Right atrium auricular region (tissue), 2 donors: Measurements from ENCODE around the gene MEIS3. TPM values are rescaled to one million over a fixed set of nuclear protein-coding genes. Genes with fewer than 3 reads are reported as not detected.

ENCODE experiments used
- DNase-seq: peaks from one replicate; pipeline ENCODE4 v3.0.0-alpha.2; 2019; ENCODE audit warnings: low spot score
- H3K27ac ChIP-seq, 2 donors: fragments of 200-600 bp; sonication (generic); 1 replicate in 1 of 2; 2 replicates in 1 of 2; pipeline ENCODE4 v1.5.1; 2016 to 2019
- H3K27me3 ChIP-seq, 2 donors: fragments of 200-600 bp; sonication (generic); one replicate each; pipeline versions ENCODE4 v1.5.1 to v1.6.0; 2017 to 2019
- H3K36me3 ChIP-seq: fragments of 200-600 bp; sonication (generic); one replicate; pipeline ENCODE4 v1.5.1; 2016
- H3K4me1 ChIP-seq, 2 donors: fragments of 200-600 bp; sonication (generic); one replicate each; pipeline versions ENCODE4 v1.5.1 to v1.6.0; 2017 to 2019
- H3K4me3 ChIP-seq, 2 donors: fragments of 200-600 bp; sonication (generic); 1 replicate in 1 of 2; 2 replicates in 1 of 2; pipeline ENCODE4 v1.5.1; 2017 to 2019; ENCODE audit warnings: mild to moderate bottlenecking in 1 of 2, moderate library complexity in 1 of 2
- H3K9me3 ChIP-seq, 2 donors: fragments of 200-600 bp; sonication (generic); one replicate each; pipeline ENCODE4 v1.5.1; 2019
- total RNA-seq, 2 donors: library from RNA; depleted of rRNA; stranded (reverse); fragments of >200 nt; gene quantifications; one replicate each; pipeline ENCODE4 v1.1.0, GENCODE V29; 2016
- TF ChIP-seq, protein P1 (sequence below), 2 donors: fragments of 200-600 bp; sonication (generic); IDR thresholded peaks; one replicate each; pipeline ENCODE4 v1.5.1; 2019; ENCODE audit warnings: antibody characterized with exemption in 2 of 2

Gene MEIS3
- 1 to 10 TPM; 6.3 to 9.2 TPM for total RNA-seq

DNA sequence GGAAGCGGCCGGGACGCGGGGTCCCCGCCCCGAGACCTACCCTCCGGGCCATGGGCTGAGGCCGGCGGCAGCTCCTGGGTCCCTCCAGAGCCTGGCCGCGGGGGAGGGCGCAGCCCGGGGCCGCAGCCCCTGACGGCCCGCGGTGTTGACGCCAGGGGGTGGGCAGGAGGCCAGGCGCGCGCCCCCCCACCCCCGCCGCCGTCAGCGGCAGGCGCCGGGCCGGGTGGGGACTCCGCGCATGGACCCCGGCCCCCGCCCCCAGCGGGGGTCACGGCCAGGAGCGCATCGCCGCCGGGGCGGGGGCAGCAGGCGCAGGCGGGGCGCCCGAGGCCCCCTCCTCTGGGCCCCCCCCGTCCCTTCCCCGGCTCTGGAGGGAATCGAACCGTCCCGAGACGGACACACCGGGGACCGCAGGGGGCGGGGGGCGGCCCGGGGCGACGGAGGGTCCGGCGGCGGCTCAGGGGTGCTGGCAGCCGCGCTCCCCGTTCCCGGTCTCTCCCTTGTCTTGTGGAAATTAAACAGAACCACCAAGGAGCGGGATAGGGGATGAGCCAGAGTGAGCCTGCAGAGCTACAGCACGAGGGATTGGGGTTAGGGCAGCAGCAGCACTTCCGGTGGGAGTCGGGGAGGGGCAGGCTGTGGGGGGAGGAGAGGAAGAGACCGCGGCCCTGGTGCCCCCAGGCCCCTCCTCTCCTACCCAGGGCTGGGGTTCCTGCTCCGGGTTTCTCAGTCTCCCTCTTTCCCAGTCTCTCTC lies at the start of gene MEIS3:
TSS of gene MEIS3 (minus strand) at position 498 of the 754 bp plus-strand sequence. CDS start at position 52, 446 bp downstream.
- no peak within 1 kb of the TSS for H3K27ac ChIP-seq
- H3K4me3 ChIP-seq = peak within 1 kb of the TSS; percentile 47 to 57
- H3K9me3 ChIP-seq = no peaks in the 10 kb centered on the region
- H3K4me1 ChIP-seq = peaks cover 0 to 29% of the 10 kb centered on the region in 2 donors
- no peaks in the 10 kb centered on the region for H3K36me3 ChIP-seq
- DNase-seq = no peak
- TF ChIP-seq, protein P1, sequence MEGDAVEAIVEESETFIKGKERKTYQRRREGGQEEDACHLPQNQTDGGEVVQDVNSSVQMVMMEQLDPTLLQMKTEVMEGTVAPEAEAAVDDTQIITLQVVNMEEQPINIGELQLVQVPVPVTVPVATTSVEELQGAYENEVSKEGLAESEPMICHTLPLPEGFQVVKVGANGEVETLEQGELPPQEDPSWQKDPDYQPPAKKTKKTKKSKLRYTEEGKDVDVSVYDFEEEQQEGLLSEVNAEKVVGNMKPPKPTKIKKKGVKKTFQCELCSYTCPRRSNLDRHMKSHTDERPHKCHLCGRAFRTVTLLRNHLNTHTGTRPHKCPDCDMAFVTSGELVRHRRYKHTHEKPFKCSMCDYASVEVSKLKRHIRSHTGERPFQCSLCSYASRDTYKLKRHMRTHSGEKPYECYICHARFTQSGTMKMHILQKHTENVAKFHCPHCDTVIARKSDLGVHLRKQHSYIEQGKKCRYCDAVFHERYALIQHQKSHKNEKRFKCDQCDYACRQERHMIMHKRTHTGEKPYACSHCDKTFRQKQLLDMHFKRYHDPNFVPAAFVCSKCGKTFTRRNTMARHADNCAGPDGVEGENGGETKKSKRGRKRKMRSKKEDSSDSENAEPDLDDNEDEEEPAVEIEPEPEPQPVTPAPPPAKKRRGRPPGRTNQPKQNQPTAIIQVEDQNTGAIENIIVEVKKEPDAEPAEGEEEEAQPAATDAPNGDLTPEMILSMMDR (IDR thresholded peaks at IDR 0.05) = no peak
- peaks cover 19 to 35% of the 10 kb centered on the region in 2 donors for H3K27me3 ChIP-seq

DNA sequence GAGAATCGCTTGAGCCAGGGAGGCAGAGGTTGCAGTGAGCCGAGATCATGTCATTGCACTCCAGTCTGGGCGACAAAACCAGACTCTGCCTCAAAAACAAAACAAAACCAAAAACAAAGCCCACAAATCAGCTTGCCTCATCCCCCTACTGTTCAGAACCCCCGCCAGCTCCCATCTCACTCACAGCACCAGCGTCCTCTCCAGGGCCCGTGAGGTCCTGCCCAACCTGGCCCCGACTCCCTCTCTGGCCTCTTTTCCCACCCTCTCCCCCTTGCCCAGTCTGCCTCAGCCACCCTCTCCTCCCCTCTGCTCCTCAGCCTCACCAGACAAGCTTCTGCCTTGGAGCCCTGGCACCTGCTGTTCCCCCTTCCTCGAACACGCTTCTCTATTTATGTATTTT lies 48.6 kb upstream of the MEIS3 start:
- Histone ChIP-seq H3K4me3 (no peak overlapping the region), H3K27ac (no peak overlapping the region), H3K27me3 (peaks cover 0 to 3% of the 10 kb centered on the region in 2 donors), H3K4me1 (peaks cover 0 to 16% of the 10 kb centered on the region in 2 donors), H3K36me3 (no peaks in the 10 kb centered on the region), H3K9me3 (no peaks in the 10 kb centered on the region)
- DNase-seq = no peak
- TF ChIP-seq, protein P1 (IDR thresholded peaks at IDR 0.05) = no peak

DNA sequence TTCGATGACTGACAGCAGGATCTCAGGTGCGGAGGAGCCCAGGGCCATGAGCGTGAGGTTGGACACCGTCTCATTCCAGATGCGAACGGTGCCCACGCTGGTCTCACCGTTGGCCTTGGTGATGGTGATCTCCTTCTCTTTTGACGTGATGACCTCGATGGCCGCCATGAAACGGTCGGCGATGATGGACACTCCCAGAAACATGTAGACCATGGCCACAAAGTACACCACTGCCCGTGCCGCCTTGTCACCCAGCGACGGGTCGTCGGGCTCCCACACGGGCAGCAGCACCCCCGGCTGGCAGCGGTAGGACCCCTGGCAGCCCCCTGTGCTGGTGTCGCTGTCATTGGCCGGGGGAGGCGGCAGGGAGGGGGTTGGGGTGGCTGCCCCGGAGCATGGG lies 46.6 kb upstream of the MEIS3 start:
- Histone ChIP-seq H3K9me3 (no peaks in the 10 kb centered on the region), H3K36me3 (no peaks in the 10 kb centered on the region), H3K27me3 (no peaks in the 10 kb centered on the region), H3K27ac (no peak overlapping the region), H3K4me1 (no peaks in the 10 kb centered on the region), H3K4me3 (no peak overlapping the region)
- DNase-seq = no peak
- TF ChIP-seq, protein P1 (IDR thresholded peaks at IDR 0.05) = no peak

DNA sequence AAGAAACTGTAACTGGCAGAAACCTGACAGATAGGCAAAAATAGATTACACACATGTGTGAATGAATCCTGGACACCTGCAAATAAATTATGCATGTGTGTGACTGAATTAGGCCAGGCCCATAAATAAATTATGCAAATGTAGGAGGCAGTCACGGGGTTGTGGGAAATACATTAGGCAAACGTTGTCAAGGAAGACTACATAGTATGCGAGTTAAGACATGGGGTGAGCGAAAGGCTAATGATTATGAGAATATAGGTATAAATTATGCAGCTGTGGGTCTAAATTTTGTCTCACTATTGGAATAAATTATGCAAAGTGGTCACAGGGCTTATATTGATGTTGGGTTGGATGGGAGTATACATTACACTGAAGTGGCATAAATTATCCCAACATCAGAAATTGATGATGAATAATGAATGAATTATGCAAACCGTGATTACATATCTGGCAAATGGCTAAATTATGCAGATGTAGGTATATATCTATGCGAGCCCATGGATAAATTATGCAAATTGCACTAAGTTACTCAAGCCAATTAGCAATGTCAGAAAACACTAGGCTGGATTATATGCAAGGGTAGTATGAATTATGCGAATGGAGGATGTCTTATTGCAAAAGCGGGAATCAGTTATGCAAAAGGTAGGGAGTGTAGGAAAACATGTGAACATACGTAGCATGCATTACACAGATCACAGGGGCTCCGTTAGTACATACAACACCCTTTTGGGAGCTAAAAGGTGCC lies 45.5 kb upstream of the MEIS3 start:
- no peak overlapping the region for H3K27ac ChIP-seq
- H3K4me3 ChIP-seq = no peak overlapping the region
- no peak for DNase-seq
- no peaks in the 10 kb centered on the region for H3K36me3 ChIP-seq
- no peaks in the 10 kb centered on the region for H3K4me1 ChIP-seq
- TF ChIP-seq, protein P1 (IDR thresholded peaks at IDR 0.05) = no peak
- H3K9me3 ChIP-seq = no peaks in the 10 kb centered on the region
- no peaks in the 10 kb centered on the region for H3K27me3 ChIP-seq

DNA sequence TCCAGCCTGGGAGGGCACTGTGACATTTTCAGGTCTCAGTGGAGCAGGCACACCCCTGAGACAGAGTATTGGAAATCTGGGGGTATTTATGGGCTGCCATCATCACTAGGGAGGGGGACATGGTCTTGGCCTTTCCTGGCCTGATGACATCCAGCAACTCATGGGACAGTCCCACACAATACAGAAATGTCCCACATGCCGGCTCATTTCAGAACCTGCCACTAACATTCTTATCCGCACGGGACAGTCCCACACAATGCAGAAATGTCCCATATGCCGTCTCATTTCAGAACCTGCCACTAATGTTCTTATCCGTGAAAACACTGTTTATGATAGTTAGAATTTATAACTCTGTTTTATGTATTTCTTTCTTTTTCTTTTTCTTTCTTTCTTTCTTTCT lies 42.5 kb upstream of the MEIS3 start:
- DNase-seq = no peak
- Histone ChIP-seq H3K9me3 (peaks cover 0 to 1% of the 10 kb centered on the region in 2 donors), H3K27ac (no peak overlapping the region), H3K4me3 (no peak overlapping the region), H3K4me1 (peaks cover 0 to 7% of the 10 kb centered on the region in 2 donors), H3K27me3 (peaks cover 0 to 5% of the 10 kb centered on the region in 2 donors), H3K36me3 (no peaks in the 10 kb centered on the region)
- TF ChIP-seq, protein P1 (IDR thresholded peaks at IDR 0.05) = no peak
